ENCODE results near the gene ZIC4. TPM values are rescaled to one million over a fixed set of nuclear protein-coding genes. Genes with fewer than 3 reads are reported as not detected.
A peak's percentile ranks its signal among the peaks of the same experiment; 100 is the strongest.

Gene ZIC4
- total RNA-seq, 2 donors from 2014 or later, result not detected

GRCh38 chr3:147412917-147413685, 6.8 kb upstream of the ZIC4 start:
- TF ChIP-seq CTCF (IDR thresholded peaks at IDR 0.05), result no peak
- Histone ChIP-seq H3K36me3 (no peaks in the 10 kb centered on the region), H3K9me3 (no peaks in the 10 kb centered on the region), H3K4me1 (no peaks in the 10 kb centered on the region), H3K27me3 (peaks cover 85% of the 10 kb centered on the region), H3K27ac (no peak overlapping the region), H3K9ac (ENCODE audit: low read depth in 2 of 2, low read length in 2 of 2) (no peak overlapping the region), H3K4me3 (no peak overlapping the region)
- DNase-seq, result no peak
- intact Hi-C loops (cut with DNase I), result no loop called here

- no peaks in the 10 kb centered on the region for H3K4me1 ChIP-seq
- H3K9me3 ChIP-seq, result no peaks in the 10 kb centered on the region
- DNase-seq, result no peak
- H3K4me3 ChIP-seq, result no peak overlapping the region
- H3K9ac ChIP-seq (ENCODE audit: low read depth in 2 of 2, low read length in 2 of 2), result no peak overlapping the region
- H3K27ac ChIP-seq, result no peak overlapping the region
- peaks cover 88% of the 10 kb centered on the region for H3K27me3 ChIP-seq
- TF ChIP-seq CTCF (IDR thresholded peaks at IDR 0.05), result no peak
- no peaks in the 10 kb centered on the region for H3K36me3 ChIP-seq
- intact Hi-C loops (cut with DNase I), result no loop called here
Observed at GRCh38 chr3:147412261-147412916, 6.0 kb upstream of the ZIC4 start.

GRCh38 chr3:147411815-147412241, 5.5 kb upstream of the ZIC4 start:
- intact Hi-C loops (cut with DNase I), result no loop called here
- DNase-seq, result no peak
- peaks cover 88% of the 10 kb centered on the region for H3K27me3 ChIP-seq
- H3K9ac ChIP-seq (ENCODE audit: low read depth in 2 of 2, low read length in 2 of 2), result no peak overlapping the region
- TF ChIP-seq CTCF (IDR thresholded peaks at IDR 0.05), result no peak
- no peak overlapping the region for H3K4me3 ChIP-seq
- no peaks in the 10 kb centered on the region for H3K4me1 ChIP-seq
- H3K27ac ChIP-seq, result no peak overlapping the region
- no peaks in the 10 kb centered on the region for H3K9me3 ChIP-seq
- no peaks in the 10 kb centered on the region for H3K36me3 ChIP-seq

- H3K27ac ChIP-seq, result no peak overlapping the region
- no peaks in the 10 kb centered on the region for H3K9me3 ChIP-seq
- peak overlapping the region; percentile 12 for H3K4me3 ChIP-seq
- DNase-seq, result no peak
- H3K4me1 ChIP-seq, result no peaks in the 10 kb centered on the region
- no peak for TF ChIP-seq CTCF (IDR thresholded peaks at IDR 0.05)
- no peak overlapping the region for H3K9ac ChIP-seq (ENCODE audit: low read depth in 2 of 2, low read length in 2 of 2)
- peaks cover 92% of the 10 kb centered on the region for H3K27me3 ChIP-seq
- no peaks in the 10 kb centered on the region for H3K36me3 ChIP-seq
- intact Hi-C loops (cut with DNase I), result no loop called here
Observed at GRCh38 chr3:147411238-147411814, 5.0 kb upstream of the ZIC4 start.

GRCh38 chr3:147410526-147411237, 4.3 kb upstream of the ZIC4 start:
- no peaks in the 10 kb centered on the region for H3K4me1 ChIP-seq
- H3K27ac ChIP-seq, result no peak overlapping the region
- H3K36me3 ChIP-seq, result no peaks in the 10 kb centered on the region
- no peak for DNase-seq
- H3K9me3 ChIP-seq, result no peaks in the 10 kb centered on the region
- peaks cover 95% of the 10 kb centered on the region for H3K27me3 ChIP-seq
- intact Hi-C loops (cut with DNase I), result no loop called here
- TF ChIP-seq CTCF (IDR thresholded peaks at IDR 0.05), result no peak
- peak overlapping the region; percentile 12 for H3K4me3 ChIP-seq
- no peak overlapping the region for H3K9ac ChIP-seq (ENCODE audit: low read depth in 2 of 2, low read length in 2 of 2)

Data from colonic mucosa (tissue), 4 donors.